ENCODE measurements around the gene OPRM1. TPM values are rescaled to one million over a fixed set of nuclear protein-coding genes. Genes with fewer than 3 reads are reported as not detected.
"Not testable (repeated sequence)": the region's sequence is repeated elsewhere in the genome, so short reads cannot be mapped to it uniquely, and the experiment has no call there.

The OPRM1 gene
- total and polyA plus RNA-seq, 4 donors = 0.08 TPM; not detected in 3

DNA sequence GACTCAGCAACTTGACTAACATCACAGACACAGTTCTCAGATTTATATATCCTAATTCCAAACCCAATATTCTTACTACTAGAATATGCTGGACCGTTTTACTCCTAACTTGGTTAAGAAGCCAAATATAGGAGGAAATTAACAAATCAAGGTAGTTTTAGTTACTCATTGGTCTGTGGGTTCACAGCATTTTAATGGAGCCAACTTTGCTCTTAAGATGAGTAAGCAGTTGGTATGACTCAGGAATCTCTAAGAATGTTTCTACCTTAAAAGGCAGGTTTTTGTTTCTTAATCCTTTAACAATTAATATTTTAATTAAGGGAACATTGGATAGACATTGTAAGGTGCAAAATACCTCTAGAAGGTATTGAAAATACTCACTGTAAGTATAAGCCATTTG, 31.6 kb downstream of the OPRM1 start:
- Histone ChIP-seq H3K27me3 (ENCODE audit: control insufficient read depth in 1 of 2, insufficient read depth in 2 of 2, low read length in 1 of 2) (no peaks in the 10 kb centered on the region), H3K4me1 (ENCODE audit: control insufficient read depth in 1 of 2, insufficient read depth in 2 of 2, low read length in 2 of 2) (no peaks in the 10 kb centered on the region), H3K9me3 (ENCODE audit: control insufficient read depth, low read length) (peaks cover 3% of the 10 kb centered on the region), H3K4me3 (ENCODE audit: low read length in 2 of 2) (no peak overlapping the region), H3K36me3 (ENCODE audit: control insufficient read depth in 1 of 2, insufficient read depth in 2 of 2, low read length in 1 of 2) (no peaks in the 10 kb centered on the region), H3K27ac (ENCODE audit: low read depth in 1 of 2, low read length in 2 of 2) (no peak overlapping the region)
- intact Hi-C loops (cut with DNase I) = no loop called here
- 76 to 80% methylated on average over 1 of the region's 1 CpG for WGBS, 2 donors
- DNase-seq = no peak
- no peak for ATAC-seq (ENCODE audit: low FRiP score)

DNA sequence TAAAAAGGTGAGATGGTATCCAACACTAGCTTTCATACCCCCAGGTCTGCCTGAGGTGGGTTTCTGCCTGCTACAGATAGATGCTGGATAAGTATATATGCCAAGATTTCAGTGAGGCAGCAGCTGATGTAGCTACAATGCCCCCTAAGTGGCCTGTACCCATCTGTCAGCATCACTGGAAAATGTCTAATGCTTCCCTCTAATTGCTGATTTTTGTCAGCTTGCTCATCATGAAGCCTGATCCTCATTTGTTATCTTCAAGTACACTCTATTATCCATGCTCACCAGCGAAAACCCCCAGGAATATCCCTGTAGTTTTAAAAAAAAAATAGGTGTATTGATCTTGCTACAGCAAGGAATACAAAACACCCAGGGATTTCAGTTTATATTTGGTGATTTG, 32.2 kb downstream of the OPRM1 start:
- Histone ChIP-seq H3K9me3 (ENCODE audit: control insufficient read depth, low read length) (peaks cover 3% of the 10 kb centered on the region), H3K4me3 (ENCODE audit: low read length in 2 of 2) (no peak overlapping the region), H3K4me1 (ENCODE audit: control insufficient read depth in 1 of 2, insufficient read depth in 2 of 2, low read length in 2 of 2) (no peaks in the 10 kb centered on the region), H3K27ac (ENCODE audit: low read depth in 1 of 2, low read length in 2 of 2) (no peak overlapping the region), H3K36me3 (ENCODE audit: control insufficient read depth in 1 of 2, insufficient read depth in 2 of 2, low read length in 1 of 2) (no peaks in the 10 kb centered on the region), H3K27me3 (ENCODE audit: control insufficient read depth in 1 of 2, insufficient read depth in 2 of 2, low read length in 1 of 2) (no peaks in the 10 kb centered on the region)
- ATAC-seq (ENCODE audit: low FRiP score) (no peak), DNase-seq (no peak)
- intact Hi-C loops (cut with DNase I) = no loop called here
- WGBS, 2 donors = 73 to 78% methylated on average over 1 of the region's 1 CpG

DNA sequence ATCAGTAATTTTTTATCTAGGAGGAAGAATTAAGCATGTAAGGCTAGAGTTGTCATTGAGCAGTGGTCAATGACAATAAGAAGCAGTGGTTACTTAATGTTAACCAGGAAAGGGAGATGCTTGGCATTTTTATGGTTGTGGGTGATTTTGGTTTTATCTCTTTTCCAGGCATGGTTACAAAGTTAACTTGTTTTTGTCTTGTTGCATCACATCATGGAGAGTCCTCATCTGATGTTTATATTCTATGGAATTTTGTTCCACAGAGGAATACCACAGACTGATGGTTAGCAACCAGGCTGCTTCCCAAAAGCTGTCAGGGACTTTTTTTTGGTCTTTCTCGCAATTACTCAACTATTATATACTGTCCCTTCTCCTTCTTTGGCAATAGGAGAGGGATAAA, 32.7 kb downstream of the OPRM1 start:
- Histone ChIP-seq H3K36me3 (ENCODE audit: control insufficient read depth in 1 of 2, insufficient read depth in 2 of 2, low read length in 1 of 2) (no peaks in the 10 kb centered on the region), H3K27ac (ENCODE audit: low read depth in 1 of 2, low read length in 2 of 2) (no peak overlapping the region), H3K4me1 (ENCODE audit: control insufficient read depth in 1 of 2, insufficient read depth in 2 of 2, low read length in 2 of 2) (no peaks in the 10 kb centered on the region), H3K27me3 (ENCODE audit: control insufficient read depth in 1 of 2, insufficient read depth in 2 of 2, low read length in 1 of 2) (no peaks in the 10 kb centered on the region), H3K4me3 (ENCODE audit: low read length in 2 of 2) (no peak overlapping the region), H3K9me3 (ENCODE audit: control insufficient read depth, low read length) (peaks cover 3% of the 10 kb centered on the region)
- no peak for ATAC-seq (ENCODE audit: low FRiP score)
- 81 to 88% methylated on average over 1 of the region's 1 CpG for WGBS, 2 donors
- intact Hi-C loops (cut with DNase I) = no loop called here
- DNase-seq = no peak

- H3K9me3 ChIP-seq (ENCODE audit: control insufficient read depth, low read length); H3K36me3 ChIP-seq (ENCODE audit: control insufficient read depth in 1 of 2, insufficient read depth in 2 of 2, low read length in 1 of 2); intact Hi-C loops (cut with DNase I); H3K27me3 ChIP-seq (ENCODE audit: control insufficient read depth in 1 of 2, insufficient read depth in 2 of 2, low read length in 1 of 2); DNase-seq; ATAC-seq (ENCODE audit: low FRiP score); H3K4me1 ChIP-seq (ENCODE audit: control insufficient read depth in 1 of 2, insufficient read depth in 2 of 2, low read length in 2 of 2); H3K27ac ChIP-seq (ENCODE audit: low read depth in 1 of 2, low read length in 2 of 2); H3K4me3 ChIP-seq (ENCODE audit: low read length in 2 of 2): not testable (repeated sequence)
- 55 to 89% methylated on average over 2 of the region's 2 CpGs for WGBS, 2 donors
Measured at GRCh38 chr6:154078596-154078995, 39.6 kb downstream of the OPRM1 start.

- Histone ChIP-seq H3K27ac (ENCODE audit: low read depth in 1 of 2, low read length in 2 of 2) (no peak overlapping the region), H3K9me3 (ENCODE audit: control insufficient read depth, low read length) (no peaks in the 10 kb centered on the region), H3K36me3 (ENCODE audit: control insufficient read depth in 1 of 2, insufficient read depth in 2 of 2, low read length in 1 of 2) (no peaks in the 10 kb centered on the region), H3K4me1 (ENCODE audit: control insufficient read depth in 1 of 2, insufficient read depth in 2 of 2, low read length in 2 of 2) (no peaks in the 10 kb centered on the region), H3K27me3 (ENCODE audit: control insufficient read depth in 1 of 2, insufficient read depth in 2 of 2, low read length in 1 of 2) (no peaks in the 10 kb centered on the region), H3K4me3 (ENCODE audit: low read length in 2 of 2) (no peak overlapping the region)
- WGBS, 2 donors = 61 to 62% methylated on average over 8 of the region's 8 CpGs
- DNase-seq = no peak
- ATAC-seq (ENCODE audit: low FRiP score) = no peak
- intact Hi-C loops (cut with DNase I) = no loop called here
Measured at GRCh38 chr6:154080461-154081189, 41.6 kb downstream of the OPRM1 start.

- ATAC-seq (ENCODE audit: low FRiP score) (no peak), DNase-seq (no peak)
- Histone ChIP-seq H3K27me3 (ENCODE audit: control insufficient read depth in 1 of 2, insufficient read depth in 2 of 2, low read length in 1 of 2) (no peaks in the 10 kb centered on the region), H3K4me1 (ENCODE audit: control insufficient read depth in 1 of 2, insufficient read depth in 2 of 2, low read length in 2 of 2) (no peaks in the 10 kb centered on the region), H3K4me3 (ENCODE audit: low read length in 2 of 2) (no peak overlapping the region), H3K27ac (ENCODE audit: low read depth in 1 of 2, low read length in 2 of 2) (no peak overlapping the region), H3K9me3 (ENCODE audit: control insufficient read depth, low read length) (no peaks in the 10 kb centered on the region), H3K36me3 (ENCODE audit: control insufficient read depth in 1 of 2, insufficient read depth in 2 of 2, low read length in 1 of 2) (no peaks in the 10 kb centered on the region)
- 45 to 63% methylated on average over 3 of the region's 3 CpGs for WGBS, 2 donors
- intact Hi-C loops (cut with DNase I) = no loop called here
Measured at GRCh38 chr6:154086510-154086909, 47.5 kb downstream of the OPRM1 start.

DNA sequence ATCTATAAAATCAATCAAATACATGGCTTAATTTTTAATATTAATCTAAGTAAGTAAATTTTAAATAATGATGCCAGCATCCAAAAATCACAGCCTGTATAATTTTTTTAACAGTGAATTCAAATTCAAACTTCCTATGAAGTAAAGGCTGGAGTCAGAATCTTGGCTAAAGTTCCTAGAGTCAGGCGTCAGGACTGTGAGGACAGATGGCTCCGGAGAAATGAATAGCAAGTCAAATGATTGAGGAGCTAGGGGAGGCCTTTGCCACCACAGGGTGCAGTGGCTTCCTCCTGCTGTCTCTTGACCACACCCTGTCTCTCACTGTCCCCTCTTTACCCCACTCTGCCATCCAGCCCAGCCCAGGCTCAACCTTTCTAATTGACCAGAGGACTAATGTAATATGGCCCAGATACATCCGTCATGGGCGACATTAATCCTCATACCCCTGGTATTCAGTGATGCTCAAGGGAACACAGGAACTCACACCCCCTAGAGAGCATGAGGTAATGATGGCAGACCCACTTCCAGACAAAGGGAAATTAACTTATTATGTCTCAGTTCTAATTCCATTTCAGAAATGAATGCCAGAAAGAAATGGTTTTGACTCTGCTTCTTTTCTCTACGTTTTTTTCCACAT, 53.4 kb downstream of the OPRM1 start:
- no peak overlapping the region for H3K4me3 ChIP-seq (ENCODE audit: low read length in 2 of 2)
- DNase-seq (no peak), ATAC-seq (ENCODE audit: low FRiP score) (no peak)
- H3K4me1 ChIP-seq (ENCODE audit: control insufficient read depth in 1 of 2, insufficient read depth in 2 of 2, low read length in 2 of 2) = no peaks in the 10 kb centered on the region
- intact Hi-C loops (cut with DNase I) = no loop called here
- H3K27me3 ChIP-seq (ENCODE audit: control insufficient read depth in 1 of 2, insufficient read depth in 2 of 2, low read length in 1 of 2) = no peaks in the 10 kb centered on the region
- no peaks in the 10 kb centered on the region for H3K9me3 ChIP-seq (ENCODE audit: control insufficient read depth, low read length)
- no peaks in the 10 kb centered on the region for H3K36me3 ChIP-seq (ENCODE audit: control insufficient read depth in 1 of 2, insufficient read depth in 2 of 2, low read length in 1 of 2)
- no peak overlapping the region for H3K27ac ChIP-seq (ENCODE audit: low read depth in 1 of 2, low read length in 2 of 2)
- WGBS, 2 donors = 63 to 66% methylated on average over 5 of the region's 5 CpGs

- intact Hi-C loops (cut with DNase I) = no loop called here
- Histone ChIP-seq H3K4me3 (ENCODE audit: low read length in 2 of 2) (no peak overlapping the region), H3K36me3 (ENCODE audit: control insufficient read depth in 1 of 2, insufficient read depth in 2 of 2, low read length in 1 of 2) (no peaks in the 10 kb centered on the region), H3K27me3 (ENCODE audit: control insufficient read depth in 1 of 2, insufficient read depth in 2 of 2, low read length in 1 of 2) (no peaks in the 10 kb centered on the region), H3K27ac (ENCODE audit: low read depth in 1 of 2, low read length in 2 of 2) (no peak overlapping the region), H3K4me1 (ENCODE audit: control insufficient read depth in 1 of 2, insufficient read depth in 2 of 2, low read length in 2 of 2) (no peaks in the 10 kb centered on the region), H3K9me3 (ENCODE audit: control insufficient read depth, low read length) (no peaks in the 10 kb centered on the region)
- DNase-seq = no peak
- no peak for ATAC-seq (ENCODE audit: low FRiP score)
- 72 to 75% methylated on average over 8 of the region's 8 CpGs for WGBS, 2 donors
Measured at GRCh38 chr6:154093231-154094044, 54.4 kb downstream of the OPRM1 start.
